Ascending aorta (tissue), 2 donors: ENCODE results near the gene KIF3A. TPM values are rescaled to one million over a fixed set of nuclear protein-coding genes. Genes with fewer than 3 reads are reported as not detected.

Experiments used
- DNase-seq, 2 donors: peaks; one replicate each; pipeline ENCODE4 v3.0.0-alpha.2; 2019; ENCODE audit warnings: low spot score in 2 of 2
- H3K27ac ChIP-seq, 2 donors: fragments of 200-600 bp; sonication (generic); one replicate each; pipeline ENCODE4 v1.5.1; 2016 to 2017; ENCODE audit warnings: mild to moderate bottlenecking in 1 of 2
- H3K27me3 ChIP-seq: fragments of 200-600 bp; sonication (generic); one replicate; pipeline ENCODE4 v1.5.1; 2017
- H3K36me3 ChIP-seq, 2 donors: fragments of 200-600 bp; sonication (generic); one replicate each; pipeline ENCODE4 v1.5.1; 2016
- H3K4me1 ChIP-seq, 2 donors: fragments of 200-600 bp; sonication (generic); one replicate each; pipeline ENCODE4 v1.5.1; 2016 to 2017; ENCODE audit warnings: mild to moderate bottlenecking in 1 of 2
- H3K4me3 ChIP-seq, 2 donors: fragments of 200-600 bp; sonication (generic); one replicate each; pipeline ENCODE4 v1.5.1; 2016 to 2017; ENCODE audit warnings: mild to moderate bottlenecking in 1 of 2
- H3K9me3 ChIP-seq, 2 donors: fragments of 200-600 bp; sonication (generic); one replicate each; pipeline ENCODE4 v1.5.1; 2016
- intact Hi-C: fragments of 100-400 bp; cut with DNase I; formaldehyde crosslinking; loops from one replicate; pipeline ENCODE4 v1.15.1; 2023
- total RNA-seq: library from RNA; depleted of rRNA; stranded (reverse); fragments of >200 nt; gene quantifications from one replicate; pipeline ENCODE4 v1.1.0, GENCODE V29; 2016
- TF ChIP-seq, protein P1 (sequence below), 3 experiments: fragments of 200-600 bp in 2 of 3; fragments of 450-650 bp in 1 of 3; sonication (generic) in 2 of 3; IDR thresholded peaks; one replicate each; pipeline ENCODE4 v1.5.1; 2016 to 2019; ENCODE audit warnings: antibody characterized with exemption in 3 of 3, mild to moderate bottlenecking in 1 of 3, moderate library complexity in 1 of 3

Gene KIF3A
- total RNA-seq, 1 donor from 2014 or later: 4.4 TPM

DNA sequence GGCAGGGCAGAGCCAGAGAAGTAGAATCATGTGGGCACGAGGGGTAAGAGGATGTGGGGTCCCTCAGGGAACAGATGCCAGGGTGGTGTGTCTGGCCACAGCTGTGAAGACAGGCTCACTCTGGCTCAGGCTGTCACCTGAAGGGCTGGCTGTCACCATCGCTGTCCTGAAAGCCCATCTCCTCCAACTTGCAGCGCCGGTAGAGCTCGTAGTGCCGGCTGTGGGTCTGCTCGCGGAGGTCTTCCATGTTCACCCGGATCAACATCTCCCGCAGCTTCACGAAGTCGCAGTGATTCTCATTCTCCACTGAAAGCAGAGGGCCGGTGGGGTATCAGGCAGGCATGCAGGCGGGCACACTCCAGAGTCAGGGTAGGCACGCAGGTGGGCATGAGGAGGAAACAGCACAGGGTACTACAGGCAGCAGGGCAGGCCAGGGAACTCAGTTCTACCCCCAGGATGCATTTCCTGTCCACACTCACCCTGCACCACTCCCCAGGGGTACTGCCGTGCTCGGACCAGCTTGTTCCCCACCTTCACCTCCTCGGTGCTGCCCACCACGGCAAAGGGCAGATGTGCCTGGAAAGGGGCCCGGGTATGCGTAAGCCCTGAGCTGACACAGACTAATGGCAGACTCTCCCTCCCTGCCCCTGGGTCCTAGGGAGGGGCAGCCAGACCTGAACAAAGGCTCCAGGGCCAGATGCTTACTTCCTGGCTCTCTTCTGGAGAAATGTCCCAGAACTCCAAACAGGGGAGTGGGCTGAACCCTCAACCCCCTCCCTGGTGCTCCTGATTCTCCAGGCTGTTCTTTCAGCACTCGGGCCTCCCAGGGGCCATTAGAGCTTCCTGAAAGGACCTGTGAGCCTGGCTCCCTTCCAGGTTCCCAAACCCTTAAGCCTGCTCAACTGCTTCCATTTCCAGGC, 24.2 kb upstream of the KIF3A start:
- no peak overlapping the region for H3K4me3 ChIP-seq
- intact Hi-C loops: no loop called here

GRCh38 chr5:132760601-132761317, 23.4 kb upstream of the KIF3A start:
- Histone ChIP-seq H3K4me3 (no peak overlapping the region), H3K36me3 (peaks cover 77 to 81% of the 10 kb centered on the region in 2 donors), H3K27ac (no peak overlapping the region), H3K27me3 (no peaks in the 10 kb centered on the region), H3K9me3 (no peaks in the 10 kb centered on the region), H3K4me1 (no peaks in the 10 kb centered on the region)
- intact Hi-C loops: no loop called here
- TF ChIP-seq, protein P1, sequence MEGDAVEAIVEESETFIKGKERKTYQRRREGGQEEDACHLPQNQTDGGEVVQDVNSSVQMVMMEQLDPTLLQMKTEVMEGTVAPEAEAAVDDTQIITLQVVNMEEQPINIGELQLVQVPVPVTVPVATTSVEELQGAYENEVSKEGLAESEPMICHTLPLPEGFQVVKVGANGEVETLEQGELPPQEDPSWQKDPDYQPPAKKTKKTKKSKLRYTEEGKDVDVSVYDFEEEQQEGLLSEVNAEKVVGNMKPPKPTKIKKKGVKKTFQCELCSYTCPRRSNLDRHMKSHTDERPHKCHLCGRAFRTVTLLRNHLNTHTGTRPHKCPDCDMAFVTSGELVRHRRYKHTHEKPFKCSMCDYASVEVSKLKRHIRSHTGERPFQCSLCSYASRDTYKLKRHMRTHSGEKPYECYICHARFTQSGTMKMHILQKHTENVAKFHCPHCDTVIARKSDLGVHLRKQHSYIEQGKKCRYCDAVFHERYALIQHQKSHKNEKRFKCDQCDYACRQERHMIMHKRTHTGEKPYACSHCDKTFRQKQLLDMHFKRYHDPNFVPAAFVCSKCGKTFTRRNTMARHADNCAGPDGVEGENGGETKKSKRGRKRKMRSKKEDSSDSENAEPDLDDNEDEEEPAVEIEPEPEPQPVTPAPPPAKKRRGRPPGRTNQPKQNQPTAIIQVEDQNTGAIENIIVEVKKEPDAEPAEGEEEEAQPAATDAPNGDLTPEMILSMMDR (IDR thresholded peaks at IDR 0.05): no peak
- DNase-seq: no peak

More for the DNA sequence above, 24.2 kb upstream of the KIF3A start:
- TF ChIP-seq, protein P1 (IDR thresholded peaks at IDR 0.05): no peak
- DNase-seq: peak in 1 of 2 donors; percentile 54
- H3K9me3 ChIP-seq: no peaks in the 10 kb centered on the region
- peaks cover 77 to 81% of the 10 kb centered on the region in 2 donors for H3K36me3 ChIP-seq
- H3K4me1 ChIP-seq: no peaks in the 10 kb centered on the region
- no peaks in the 10 kb centered on the region for H3K27me3 ChIP-seq
- H3K27ac ChIP-seq: no peak overlapping the region

DNA sequence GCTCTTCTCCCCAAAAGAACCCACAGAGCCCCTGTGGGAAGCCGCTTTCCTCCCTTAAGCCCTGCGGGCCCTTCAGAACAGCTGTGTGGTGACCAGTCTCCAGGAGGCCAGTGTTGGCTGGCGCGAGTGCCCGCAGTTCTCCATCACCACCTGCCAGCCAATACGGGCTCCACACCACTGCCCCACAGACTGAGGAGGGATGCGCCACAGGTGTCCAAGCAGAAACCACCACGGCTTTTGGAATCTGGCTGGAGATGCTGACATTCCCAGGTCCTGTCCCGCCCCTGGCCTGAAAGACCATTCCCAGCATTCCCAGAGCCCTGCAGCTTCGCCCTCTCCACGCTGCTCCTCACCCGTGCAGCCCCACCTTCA, 22.7 kb upstream of the KIF3A start:
- no peaks in the 10 kb centered on the region for H3K4me1 ChIP-seq
- no peaks in the 10 kb centered on the region for H3K9me3 ChIP-seq
- intact Hi-C loops: no loop called here
- H3K36me3 ChIP-seq: peaks cover 73 to 78% of the 10 kb centered on the region in 2 donors
- H3K27ac ChIP-seq: no peak overlapping the region
- no peak overlapping the region for H3K4me3 ChIP-seq
- no peak for DNase-seq
- TF ChIP-seq, protein P1 (IDR thresholded peaks at IDR 0.05): no peak
- no peaks in the 10 kb centered on the region for H3K27me3 ChIP-seq

- H3K36me3 ChIP-seq: peaks cover 66 to 72% of the 10 kb centered on the region in 2 donors
- no peak overlapping the region for H3K27ac ChIP-seq
- H3K27me3 ChIP-seq: no peaks in the 10 kb centered on the region
- H3K4me1 ChIP-seq: no peaks in the 10 kb centered on the region
- no peak overlapping the region for H3K4me3 ChIP-seq
- DNase-seq: no peak
- intact Hi-C loops: no loop called here
- no peaks in the 10 kb centered on the region for H3K9me3 ChIP-seq
- TF ChIP-seq, protein P1 (IDR thresholded peaks at IDR 0.05): no peak
Observed at GRCh38 chr5:132759114-132760048, 22.0 kb upstream of the KIF3A start.

DNA sequence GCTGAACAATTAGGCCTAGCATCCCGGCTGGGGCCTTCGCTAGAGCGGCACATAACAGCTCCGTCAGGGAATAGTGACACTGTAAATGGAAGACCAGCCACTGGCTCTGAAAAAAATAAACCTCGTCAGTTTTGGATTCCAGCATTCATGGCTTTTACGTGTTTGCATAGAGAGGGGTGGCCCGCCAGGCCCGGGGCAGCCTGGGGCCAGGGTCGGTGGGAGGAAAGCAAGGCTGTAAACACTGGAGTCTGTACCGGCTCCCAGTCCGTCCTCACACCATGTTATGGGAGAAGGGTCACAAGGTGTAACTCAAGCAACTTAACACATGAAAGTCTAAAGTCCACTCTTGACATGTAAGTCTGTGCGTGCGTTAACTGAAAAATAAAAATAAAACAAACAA, 21.1 kb upstream of the KIF3A start:
- TF ChIP-seq, protein P1 (IDR thresholded peaks at IDR 0.05): no peak
- Histone ChIP-seq H3K27ac (no peak overlapping the region), H3K36me3 (peaks cover 57 to 62% of the 10 kb centered on the region in 2 donors), H3K9me3 (no peaks in the 10 kb centered on the region), H3K4me3 (no peak overlapping the region), H3K27me3 (no peaks in the 10 kb centered on the region), H3K4me1 (no peaks in the 10 kb centered on the region)
- intact Hi-C loops: no loop called here
- no peak for DNase-seq
